ENCODE data around the gene CSMD2. TPM values are rescaled to one million over a fixed set of nuclear protein-coding genes. Genes with fewer than 3 reads are reported as not detected.

Gene CSMD2
- polyA plus RNA-seq, 1 of the 3 experiments (the other 2 are of a cell fraction): not detected

GRCh38 chr1:33472269-33472980 lies 692.6 kb downstream of the CSMD2 start, which contains the start of gene ZSCAN20 (continued):
- no peak for TF ChIP-seq ZBTB33 (IDR thresholded peaks at IDR 0.05; ENCODE audit: borderline replicate concordance, low read depth)
- TF ChIP-seq POLR2AphosphoS5 (IDR thresholded peaks at IDR 0.05; ENCODE audit: low read depth, low read length): peak; percentile 77
- no peak for TF ChIP-seq NRF1 (IDR thresholded peaks at IDR 0.05; ENCODE audit: low read depth, low read length)
- TF ChIP-seq GATA2 (CRISPR knock-in tag; IDR thresholded peaks at IDR 0.05): no peak
- peak; percentile 64; the same call in 1 of the 2 replicates for TF ChIP-seq SIN3A (IDR thresholded peaks at IDR 0.05; ENCODE audit: borderline replicate concordance, low read depth, low read length)
- no peak for TF ChIP-seq RFX5 (IDR thresholded peaks at IDR 0.05; ENCODE audit: low read length)
- 0 out of 2 replicates have a peak, but pooled peaks have one; percentile 32 for TF ChIP-seq REST (IDR thresholded peaks at IDR 0.05; ENCODE audit: low read depth, low read length)
- TF ChIP-seq RCOR1 (IDR thresholded peaks at IDR 0.05; ENCODE audit: low read length): peak; percentile 47
- TF ChIP-seq EP300 (IDR thresholded peaks at IDR 0.05; ENCODE audit: borderline replicate concordance in 1 of 2, low read depth in 1 of 2, low read length in 1 of 2): no peak
- TF ChIP-seq TAF1 (IDR thresholded peaks at IDR 0.05; ENCODE audit: borderline replicate concordance, low read depth, low read length): peak; percentile 66
- peak; percentile 95 for TF ChIP-seq CHD2 (IDR thresholded peaks at IDR 0.05; ENCODE audit: low read length, partially characterized antibody)

DNA sequence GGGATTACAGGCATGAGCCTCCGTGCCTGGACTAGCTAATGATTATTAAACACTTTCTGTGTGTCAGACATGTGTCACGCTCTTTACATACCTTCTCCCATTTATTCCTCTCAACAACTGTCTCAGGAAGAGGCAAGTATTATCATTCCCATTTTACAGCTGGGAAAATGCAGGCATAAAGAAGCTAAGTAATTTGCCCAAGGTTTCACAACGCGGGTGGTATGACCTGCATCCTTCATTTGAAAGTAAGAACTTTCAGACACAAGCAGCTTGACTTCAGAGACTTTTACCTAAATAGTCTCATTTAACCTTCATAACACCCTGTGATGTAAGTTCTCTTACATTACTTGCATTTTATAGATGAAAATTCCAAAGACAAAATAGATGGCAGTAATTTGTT lies 693.6 kb downstream of the CSMD2 start:
- H3K79me2 ChIP-seq (ENCODE audit: insufficient read depth): peaks cover 20% of the 10 kb centered on the region
- CTCF ChIA-PET: interaction anchor here (0.6 to 7.9 kb wide), 41 partner anchors 9 to 383 kb away, joined by 3 to 107 read pairs (median 5); partner anchors contain the start of gene A3GALT2
- peaks cover 18 to 26% of the 10 kb centered on the region in 2 experiments for H3K4me1 ChIP-seq (ENCODE audit: control insufficient read depth in 1 of 2, insufficient read depth in 2 of 2, low read depth in 1 of 2, low read length in 1 of 2)
- H3K9me3 ChIP-seq: no peaks in the 10 kb centered on the region
- no peak overlapping the region for H3K9ac ChIP-seq
- H3K27me3 ChIP-seq (ENCODE audit: insufficient read depth): no peaks in the 10 kb centered on the region
- no peak for DNase-seq
- H3K9me2 ChIP-seq: no peaks in the 10 kb centered on the region
- POLR2A ChIA-PET: no interaction called here
- H3K4me2 ChIP-seq: no peak overlapping the region
- peak overlapping the region in 1 of 2 experiments; percentile 74; a peak in 1 of 4 replicates for H3K27ac ChIP-seq (ENCODE audit: low read depth in 2 of 2, low read length in 1 of 2)
- no peaks in the 10 kb centered on the region for H4K20me1 ChIP-seq (ENCODE audit: insufficient read depth)
- H3F3A ChIP-seq (replicated peaks; ENCODE audit: insufficient read depth): peaks cover 16% of the 10 kb centered on the region
- no peak overlapping the region for H3K4me3 ChIP-seq (ENCODE audit: low read depth in 2 of 2, low read length in 1 of 2)
- peak overlapping the region; percentile 98 for H2AFZ ChIP-seq (ENCODE audit: low read depth)
- WGBS (ENCODE audit: low lambda C conversion rate): 96% methylated on average over 4 of the region's 4 CpGs
- H3K36me3 ChIP-seq (replicated peaks in 1 of 2; ENCODE audit: control insufficient read depth in 1 of 2, insufficient read depth in 2 of 2, low read length in 1 of 2): no peaks in the 10 kb centered on the region
- TF ChIP-seq NFIC (IDR thresholded peaks at IDR 0.05; ENCODE audit: borderline replicate concordance): no peak
- TF ChIP-seq, protein P1, sequence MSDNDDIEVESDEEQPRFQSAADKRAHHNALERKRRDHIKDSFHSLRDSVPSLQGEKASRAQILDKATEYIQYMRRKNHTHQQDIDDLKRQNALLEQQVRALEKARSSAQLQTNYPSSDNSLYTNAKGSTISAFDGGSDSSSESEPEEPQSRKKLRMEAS (IDR thresholded peaks at IDR 0.05; ENCODE audit: low read depth): no peak
- TF ChIP-seq RCOR1 (IDR thresholded peaks at IDR 0.05; ENCODE audit: low read length): no peak
- TF ChIP-seq EP300 (IDR thresholded peaks at IDR 0.05; ENCODE audit: borderline replicate concordance in 1 of 2, low read depth in 1 of 2, low read length in 1 of 2): no peak
- TF ChIP-seq PBX3 (IDR thresholded peaks at IDR 0.05): no peak
- TF ChIP-seq REST (IDR thresholded peaks at IDR 0.05; ENCODE audit: low read depth, low read length): no peak
- TF ChIP-seq RAD21 (IDR thresholded peaks at IDR 0.05; ENCODE audit: low read length): no peak
- TF ChIP-seq POLR2AphosphoS5 (IDR thresholded peaks at IDR 0.05; ENCODE audit: low read depth, low read length): no peak
- no peak for TF ChIP-seq USF1 (IDR thresholded peaks at IDR 0.05; ENCODE audit: borderline replicate concordance, low read depth)
- TF ChIP-seq TAF1 (IDR thresholded peaks at IDR 0.05; ENCODE audit: borderline replicate concordance, low read depth, low read length): no peak
- no peak for TF ChIP-seq MEF2A (IDR thresholded peaks at IDR 0.05; ENCODE audit: borderline replicate concordance, low read depth)
